ENCODE results near the gene SRCAP. TPM values are rescaled to one million over a fixed set of nuclear protein-coding genes. Genes with fewer than 3 reads are reported as not detected.

Gene SRCAP
- total RNA-seq, 1 experiment from 2014 or later, result 13.2 TPM

DNA sequence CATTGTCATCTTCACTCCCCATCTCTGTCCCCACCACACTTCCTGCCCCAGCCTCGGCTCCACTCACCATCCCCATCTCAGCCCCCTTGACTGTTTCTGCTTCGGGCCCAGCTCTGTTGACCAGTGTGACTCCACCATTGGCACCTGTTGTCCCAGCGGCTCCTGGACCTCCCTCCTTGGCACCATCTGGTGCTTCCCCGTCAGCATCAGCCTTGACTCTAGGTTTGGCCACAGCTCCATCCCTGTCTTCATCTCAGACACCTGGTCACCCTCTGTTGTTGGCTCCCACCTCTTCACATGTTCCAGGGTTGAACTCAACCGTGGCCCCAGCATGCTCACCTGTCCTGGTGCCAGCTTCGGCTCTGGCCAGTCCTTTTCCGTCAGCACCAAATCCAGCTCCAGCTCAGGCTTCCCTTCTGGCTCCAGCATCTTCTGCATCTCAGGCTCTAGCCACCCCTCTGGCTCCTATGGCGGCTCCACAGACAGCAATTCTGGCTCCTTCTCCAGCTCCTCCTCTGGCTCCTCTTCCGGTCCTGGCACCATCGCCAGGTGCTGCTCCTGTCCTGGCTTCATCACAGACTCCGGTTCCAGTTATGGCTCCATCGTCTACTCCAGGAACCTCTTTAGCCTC, 24.9 kb downstream of the SRCAP start:
- Histone ChIP-seq H3K4me1 (ENCODE audit: low read length) (no peaks in the 10 kb centered on the region), H3K4me2 (ENCODE audit: low read depth, low read length, poor library complexity, severe bottlenecking) (no peak overlapping the region), H3K27me3 (ENCODE audit: low read length) (no peaks in the 10 kb centered on the region), H3K79me2 (ENCODE audit: low read length) (peaks cover 17% of the 10 kb centered on the region), H4K20me1 (ENCODE audit: insufficient read depth, low read depth, low read length) (peaks cover 8% of the 10 kb centered on the region; the same call in 1 of the 2 replicates), H3K9me3 (ENCODE audit: low read length) (no peaks in the 10 kb centered on the region), H3K36me3 (ENCODE audit: insufficient read depth, low read length) (peaks cover 65% of the 10 kb centered on the region), H2AFZ (ENCODE audit: low read length) (no peak overlapping the region), H3K27ac (ENCODE audit: low read length) (no peak overlapping the region), H3K4me3 (ENCODE audit: low read length) (no peak overlapping the region), H3K9me2 (replicated peaks; ENCODE audit: insufficient read depth, low read length) (no peaks in the 10 kb centered on the region), H3K9ac (ENCODE audit: low read length) (no peak overlapping the region)
- no peak for DNase-seq

DNA sequence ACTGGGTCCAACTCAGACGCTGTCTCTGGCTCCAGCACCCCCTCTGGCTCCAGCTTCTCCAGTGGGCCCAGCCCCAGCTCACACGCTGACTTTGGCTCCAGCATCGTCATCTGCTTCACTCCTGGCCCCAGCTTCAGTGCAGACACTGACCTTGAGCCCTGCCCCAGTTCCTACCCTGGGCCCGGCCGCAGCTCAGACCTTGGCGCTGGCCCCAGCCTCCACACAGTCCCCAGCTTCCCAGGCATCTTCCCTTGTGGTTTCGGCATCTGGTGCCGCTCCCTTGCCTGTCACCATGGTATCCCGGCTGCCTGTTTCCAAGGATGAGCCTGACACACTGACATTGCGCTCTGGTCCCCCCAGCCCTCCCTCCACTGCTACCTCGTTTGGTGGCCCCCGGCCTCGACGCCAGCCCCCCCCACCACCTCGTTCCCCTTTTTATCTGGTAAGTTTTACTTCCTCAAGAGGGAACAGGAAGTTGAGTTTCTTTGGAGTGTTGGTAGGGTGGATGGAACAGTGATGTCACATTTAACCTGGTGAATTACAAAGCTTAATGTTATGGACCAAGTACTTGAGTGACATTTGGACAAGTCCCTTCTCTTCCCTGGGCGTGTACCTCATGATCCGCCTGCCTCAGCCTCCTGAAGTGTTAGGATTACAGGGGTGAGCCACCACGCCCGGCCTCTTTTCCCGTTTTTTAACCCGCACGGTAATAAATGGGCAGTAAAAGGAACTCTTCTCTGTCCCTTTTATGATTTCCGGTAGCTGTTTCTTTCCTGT, 25.9 kb downstream of the SRCAP start:
- H3K9me3 ChIP-seq (ENCODE audit: low read length), result no peaks in the 10 kb centered on the region
- no peak overlapping the region for H2AFZ ChIP-seq (ENCODE audit: low read length)
- peaks cover 19% of the 10 kb centered on the region for H3K79me2 ChIP-seq (ENCODE audit: low read length)
- H3K27ac ChIP-seq (ENCODE audit: low read length), result no peak overlapping the region
- no peaks in the 10 kb centered on the region for H3K9me2 ChIP-seq (replicated peaks; ENCODE audit: insufficient read depth, low read length)
- H3K9ac ChIP-seq (ENCODE audit: low read length), result no peak overlapping the region
- peaks cover 8% of the 10 kb centered on the region; the same call in 1 of the 2 replicates for H4K20me1 ChIP-seq (ENCODE audit: insufficient read depth, low read depth, low read length)
- H3K27me3 ChIP-seq (ENCODE audit: low read length), result no peaks in the 10 kb centered on the region
- no peak for DNase-seq
- peaks cover 72% of the 10 kb centered on the region for H3K36me3 ChIP-seq (ENCODE audit: insufficient read depth, low read length)
- H3K4me1 ChIP-seq (ENCODE audit: low read length), result no peaks in the 10 kb centered on the region
- no peak overlapping the region for H3K4me2 ChIP-seq (ENCODE audit: low read depth, low read length, poor library complexity, severe bottlenecking)
- H3K4me3 ChIP-seq (ENCODE audit: low read length), result no peak overlapping the region

DNA sequence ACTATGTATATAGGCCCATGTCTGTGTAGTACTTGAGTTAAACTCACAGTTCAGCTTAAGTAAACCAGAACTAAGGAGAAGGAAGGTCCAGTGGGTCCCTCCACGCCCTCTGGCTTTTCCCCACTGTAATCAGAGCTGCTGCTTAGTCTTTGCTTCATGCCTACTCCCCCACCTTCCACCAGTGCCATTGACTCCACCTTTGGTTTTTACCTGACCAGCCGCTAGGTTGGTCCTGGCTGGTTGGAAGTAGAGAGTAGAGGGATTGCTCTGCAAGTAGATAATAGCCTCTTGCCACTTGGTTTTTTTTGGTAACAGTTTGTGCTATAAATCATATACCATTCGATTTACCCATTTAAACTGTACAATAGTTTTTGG, 26.4 kb downstream of the SRCAP start:
- Histone ChIP-seq H3K27ac (ENCODE audit: low read length) (no peak overlapping the region), H3K36me3 (ENCODE audit: insufficient read depth, low read length) (peaks cover 73% of the 10 kb centered on the region), H3K9me2 (replicated peaks; ENCODE audit: insufficient read depth, low read length) (no peaks in the 10 kb centered on the region), H3K27me3 (ENCODE audit: low read length) (no peaks in the 10 kb centered on the region), H3K79me2 (ENCODE audit: low read length) (peaks cover 18% of the 10 kb centered on the region), H3K4me3 (ENCODE audit: low read length) (no peak overlapping the region), H3K4me1 (ENCODE audit: low read length) (no peaks in the 10 kb centered on the region), H3K9ac (ENCODE audit: low read length) (no peak overlapping the region), H3K9me3 (ENCODE audit: low read length) (no peaks in the 10 kb centered on the region), H2AFZ (ENCODE audit: low read length) (no peak overlapping the region), H3K4me2 (ENCODE audit: low read depth, low read length, poor library complexity, severe bottlenecking) (no peak overlapping the region), H4K20me1 (ENCODE audit: insufficient read depth, low read depth, low read length) (peaks cover 6% of the 10 kb centered on the region; the same call in 1 of the 2 replicates)
- DNase-seq, result no peak

DNA sequence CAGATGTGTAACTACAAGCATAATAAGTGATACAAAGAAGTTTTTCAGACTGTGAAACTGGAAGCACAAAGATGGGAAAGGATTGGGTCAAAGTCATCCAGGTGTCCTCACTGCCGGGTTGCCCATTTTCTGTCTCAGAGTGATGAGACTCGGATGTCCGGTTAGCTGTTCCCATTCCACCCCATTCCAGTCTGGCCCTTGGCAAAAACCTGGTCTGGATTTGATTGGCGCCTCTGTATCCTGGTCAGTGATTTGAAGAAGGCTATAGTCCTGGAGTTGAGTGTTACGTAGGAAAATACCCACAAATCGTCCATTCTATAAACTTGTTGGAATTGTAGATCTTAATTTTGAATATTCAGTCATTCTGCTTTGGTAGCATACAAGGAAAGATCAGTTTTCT, 29.4 kb downstream of the SRCAP start:
- no peak overlapping the region for H3K4me3 ChIP-seq (ENCODE audit: low read length)
- H3K79me2 ChIP-seq (ENCODE audit: low read length), result peaks cover 18% of the 10 kb centered on the region
- no peak for DNase-seq
- H3K9me2 ChIP-seq (replicated peaks; ENCODE audit: insufficient read depth, low read length), result no peaks in the 10 kb centered on the region
- no peak overlapping the region for H3K4me2 ChIP-seq (ENCODE audit: low read depth, low read length, poor library complexity, severe bottlenecking)
- no peaks in the 10 kb centered on the region for H3K27me3 ChIP-seq (ENCODE audit: low read length)
- no peaks in the 10 kb centered on the region for H3K9me3 ChIP-seq (ENCODE audit: low read length)
- H3K27ac ChIP-seq (ENCODE audit: low read length), result no peak overlapping the region
- H3K36me3 ChIP-seq (ENCODE audit: insufficient read depth, low read length), result peaks cover 59% of the 10 kb centered on the region
- no peak overlapping the region for H2AFZ ChIP-seq (ENCODE audit: low read length)
- H3K9ac ChIP-seq (ENCODE audit: low read length), result no peak overlapping the region
- peaks cover 3% of the 10 kb centered on the region; the same call in 1 of the 2 replicates for H4K20me1 ChIP-seq (ENCODE audit: insufficient read depth, low read depth, low read length)
- no peaks in the 10 kb centered on the region for H3K4me1 ChIP-seq (ENCODE audit: low read length)

DNA sequence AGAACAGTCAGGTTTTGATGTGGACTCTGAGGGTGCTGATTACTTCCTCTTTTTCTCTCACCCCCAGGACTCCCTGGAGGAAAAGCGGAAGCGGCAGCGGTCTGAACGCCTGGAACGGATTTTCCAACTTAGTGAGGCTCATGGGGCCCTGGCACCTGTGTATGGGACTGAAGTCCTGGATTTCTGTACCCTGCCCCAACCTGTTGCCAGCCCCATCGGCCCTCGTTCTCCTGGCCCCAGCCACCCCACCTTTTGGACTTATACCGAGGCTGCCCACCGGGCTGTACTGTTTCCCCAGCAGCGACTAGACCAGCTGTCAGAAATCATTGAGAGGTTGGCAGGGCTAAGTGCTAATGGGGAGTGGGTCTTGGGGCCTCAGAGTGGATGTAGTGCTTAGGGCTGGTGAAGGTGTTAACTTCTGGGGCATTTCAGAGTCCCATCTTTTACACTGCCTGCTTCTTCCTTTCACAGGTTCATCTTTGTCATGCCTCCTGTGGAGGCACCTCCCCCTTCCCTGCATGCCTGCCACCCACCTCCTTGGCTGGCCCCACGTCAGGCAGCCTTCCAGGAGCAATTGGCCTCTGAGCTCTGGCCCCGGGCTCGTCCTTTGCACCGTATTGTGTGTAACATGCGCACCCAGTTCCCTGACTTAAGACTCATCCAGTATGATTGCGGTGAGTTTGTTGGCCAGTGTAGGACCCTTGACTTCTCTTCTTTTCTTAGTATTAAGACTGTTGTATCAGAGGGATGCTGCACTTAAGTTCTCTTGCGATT, 30.1 kb downstream of the SRCAP start:
- H4K20me1 ChIP-seq (ENCODE audit: insufficient read depth, low read depth, low read length), result peaks cover 3% of the 10 kb centered on the region; the same call in 1 of the 2 replicates
- H3K4me2 ChIP-seq (ENCODE audit: low read depth, low read length, poor library complexity, severe bottlenecking), result no peak overlapping the region
- H3K4me3 ChIP-seq (ENCODE audit: low read length), result no peak overlapping the region
- no peak overlapping the region for H3K9ac ChIP-seq (ENCODE audit: low read length)
- no peaks in the 10 kb centered on the region for H3K9me2 ChIP-seq (replicated peaks; ENCODE audit: insufficient read depth, low read length)
- peaks cover 57% of the 10 kb centered on the region for H3K36me3 ChIP-seq (ENCODE audit: insufficient read depth, low read length)
- H3K27me3 ChIP-seq (ENCODE audit: low read length), result no peaks in the 10 kb centered on the region
- H3K4me1 ChIP-seq (ENCODE audit: low read length), result no peaks in the 10 kb centered on the region
- H2AFZ ChIP-seq (ENCODE audit: low read length), result no peak overlapping the region
- DNase-seq, result no peak
- no peaks in the 10 kb centered on the region for H3K9me3 ChIP-seq (ENCODE audit: low read length)
- H3K27ac ChIP-seq (ENCODE audit: low read length), result no peak overlapping the region
- peaks cover 17% of the 10 kb centered on the region for H3K79me2 ChIP-seq (ENCODE audit: low read length)

DNA sequence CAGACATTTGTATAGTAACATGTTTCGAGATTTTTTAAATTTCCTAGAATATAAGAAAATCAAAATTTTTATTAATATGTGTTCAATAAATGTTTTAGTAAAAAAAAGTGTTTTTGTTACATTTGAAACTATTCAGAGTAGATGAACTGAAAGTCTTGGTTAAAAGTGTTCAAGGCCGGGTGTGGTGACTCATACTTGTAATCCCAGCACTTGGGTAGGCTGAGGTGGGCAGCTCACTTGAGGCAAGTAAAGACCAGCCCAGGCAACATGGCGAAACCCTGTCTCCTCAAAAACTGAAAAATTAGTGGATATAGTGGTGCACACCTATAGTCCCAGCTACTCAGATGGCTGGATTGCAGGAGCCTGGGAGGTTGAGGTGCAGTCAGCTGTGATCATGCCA, 32.4 kb downstream of the SRCAP start:
- H3K4me1 ChIP-seq (ENCODE audit: low read length), result no peaks in the 10 kb centered on the region
- H3K9ac ChIP-seq (ENCODE audit: low read length), result no peak overlapping the region
- H3K9me3 ChIP-seq (ENCODE audit: low read length), result no peaks in the 10 kb centered on the region
- H3K27ac ChIP-seq (ENCODE audit: low read length), result no peak overlapping the region
- H3K9me2 ChIP-seq (replicated peaks; ENCODE audit: insufficient read depth, low read length), result no peaks in the 10 kb centered on the region
- no peak overlapping the region for H3K4me2 ChIP-seq (ENCODE audit: low read depth, low read length, poor library complexity, severe bottlenecking)
- H2AFZ ChIP-seq (ENCODE audit: low read length), result no peak overlapping the region
- H3K4me3 ChIP-seq (ENCODE audit: low read length), result no peak overlapping the region
- peaks cover 3% of the 10 kb centered on the region; the same call in 1 of the 2 replicates for H4K20me1 ChIP-seq (ENCODE audit: insufficient read depth, low read depth, low read length)
- peaks cover 3% of the 10 kb centered on the region; the same call in 1 of the 2 replicates for H3K79me2 ChIP-seq (ENCODE audit: low read length)
- H3K27me3 ChIP-seq (ENCODE audit: low read length), result no peaks in the 10 kb centered on the region
- no peak for DNase-seq
- H3K36me3 ChIP-seq (ENCODE audit: insufficient read depth, low read length), result peaks cover 38% of the 10 kb centered on the region

DNA sequence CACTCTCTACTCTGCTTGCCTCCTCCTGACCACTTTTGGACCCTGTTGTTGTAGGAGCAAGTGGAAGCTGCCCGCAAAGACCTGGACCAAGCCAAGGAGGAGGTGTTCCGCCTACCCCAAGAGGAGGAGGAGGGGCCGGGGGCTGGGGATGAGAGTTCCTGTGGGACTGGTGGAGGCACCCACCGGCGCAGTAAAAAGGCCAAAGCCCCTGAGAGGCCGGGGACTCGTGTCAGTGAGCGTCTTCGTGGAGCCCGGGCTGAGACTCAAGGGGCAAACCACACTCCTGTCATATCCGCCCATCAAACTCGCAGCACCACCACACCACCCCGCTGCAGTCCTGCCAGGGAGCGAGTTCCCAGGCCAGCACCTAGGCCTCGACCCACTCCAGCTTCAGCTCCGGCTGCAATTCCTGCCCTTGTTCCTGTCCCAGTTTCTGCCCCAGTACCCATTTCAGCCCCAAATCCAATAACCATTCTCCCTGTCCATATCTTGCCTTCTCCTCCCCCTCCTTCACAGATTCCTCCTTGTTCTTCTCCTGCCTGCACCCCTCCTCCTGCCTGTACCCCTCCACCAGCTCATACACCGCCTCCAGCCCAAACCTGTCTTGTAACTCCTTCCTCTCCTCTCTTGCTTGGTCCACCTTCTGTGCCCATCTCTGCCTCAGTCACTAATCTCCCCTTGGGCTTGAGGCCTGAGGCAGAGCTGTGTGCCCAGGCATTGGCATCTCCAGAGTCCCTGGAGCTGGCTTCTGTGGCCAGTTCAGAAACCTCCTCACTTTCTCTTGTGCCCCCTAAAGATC, 38.2 kb downstream of the SRCAP start:
- H3K4me2 ChIP-seq (ENCODE audit: low read depth, low read length, poor library complexity, severe bottlenecking), result no peak overlapping the region
- no peak overlapping the region for H3K4me3 ChIP-seq (ENCODE audit: low read length)
- no peak overlapping the region for H2AFZ ChIP-seq (ENCODE audit: low read length)
- no peaks in the 10 kb centered on the region for H3K27me3 ChIP-seq (ENCODE audit: low read length)
- H3K9me3 ChIP-seq (ENCODE audit: low read length), result no peaks in the 10 kb centered on the region
- no peaks in the 10 kb centered on the region for H3K4me1 ChIP-seq (ENCODE audit: low read length)
- no peak for DNase-seq
- peaks cover 30% of the 10 kb centered on the region for H3K36me3 ChIP-seq (ENCODE audit: insufficient read depth, low read length)
- H3K79me2 ChIP-seq (ENCODE audit: low read length), result no peaks in the 10 kb centered on the region
- 0 out of 2 replicates have a peak, but pooled peaks cover 4% of the 10 kb centered on the region for H4K20me1 ChIP-seq (ENCODE audit: insufficient read depth, low read depth, low read length)
- no peak overlapping the region for H3K27ac ChIP-seq (ENCODE audit: low read length)
- no peaks in the 10 kb centered on the region for H3K9me2 ChIP-seq (replicated peaks; ENCODE audit: insufficient read depth, low read length)
- H3K9ac ChIP-seq (ENCODE audit: low read length), result no peak overlapping the region
